Brain pericyte (primary cell): ENCODE data around the gene MRFAP1L1.
"Not testable (repeated sequence)": the region's sequence is repeated elsewhere in the genome, so short reads cannot be mapped to it uniquely, and the experiment has no call there.

Source experiments
- DNase-seq: peaks from one replicate; pipeline ENCODE4 v3.0.0-alpha.2; 2012; ENCODE audit warnings: low read depth, low spot score

Gene MRFAP1L1

DNA sequence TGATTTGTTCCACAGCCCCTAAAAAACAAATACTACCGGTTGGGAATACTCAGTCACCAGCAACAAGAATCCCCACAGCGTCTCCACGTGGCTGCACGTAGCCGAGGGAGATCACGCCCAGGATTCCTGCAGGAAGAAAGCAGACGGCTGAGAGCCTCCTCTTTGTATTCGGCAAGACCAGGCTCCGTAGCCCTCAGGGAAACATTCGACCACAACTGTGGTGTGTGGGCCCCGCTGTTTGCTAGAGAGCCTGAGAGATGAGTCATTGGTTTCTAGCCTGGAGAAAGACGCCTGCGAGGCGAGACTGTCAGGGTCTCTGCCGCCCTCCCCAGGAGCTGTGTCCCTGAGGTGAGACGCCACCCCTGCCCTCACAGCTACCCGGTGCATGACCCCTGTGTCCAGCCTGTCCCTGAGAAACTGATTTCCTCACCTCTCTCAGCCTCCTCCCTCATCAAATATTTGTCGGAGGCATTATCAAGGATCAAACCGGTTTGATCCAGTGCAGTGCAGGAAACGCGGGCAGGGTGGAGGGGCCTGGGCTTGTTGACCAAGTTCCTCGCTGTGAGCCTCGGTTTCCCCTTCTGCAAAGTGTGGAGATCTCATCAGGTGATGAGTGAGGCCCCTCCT, 20.7 kb downstream of the MRFAP1L1 start:
- peak; percentile 81 for DNase-seq

DNA sequence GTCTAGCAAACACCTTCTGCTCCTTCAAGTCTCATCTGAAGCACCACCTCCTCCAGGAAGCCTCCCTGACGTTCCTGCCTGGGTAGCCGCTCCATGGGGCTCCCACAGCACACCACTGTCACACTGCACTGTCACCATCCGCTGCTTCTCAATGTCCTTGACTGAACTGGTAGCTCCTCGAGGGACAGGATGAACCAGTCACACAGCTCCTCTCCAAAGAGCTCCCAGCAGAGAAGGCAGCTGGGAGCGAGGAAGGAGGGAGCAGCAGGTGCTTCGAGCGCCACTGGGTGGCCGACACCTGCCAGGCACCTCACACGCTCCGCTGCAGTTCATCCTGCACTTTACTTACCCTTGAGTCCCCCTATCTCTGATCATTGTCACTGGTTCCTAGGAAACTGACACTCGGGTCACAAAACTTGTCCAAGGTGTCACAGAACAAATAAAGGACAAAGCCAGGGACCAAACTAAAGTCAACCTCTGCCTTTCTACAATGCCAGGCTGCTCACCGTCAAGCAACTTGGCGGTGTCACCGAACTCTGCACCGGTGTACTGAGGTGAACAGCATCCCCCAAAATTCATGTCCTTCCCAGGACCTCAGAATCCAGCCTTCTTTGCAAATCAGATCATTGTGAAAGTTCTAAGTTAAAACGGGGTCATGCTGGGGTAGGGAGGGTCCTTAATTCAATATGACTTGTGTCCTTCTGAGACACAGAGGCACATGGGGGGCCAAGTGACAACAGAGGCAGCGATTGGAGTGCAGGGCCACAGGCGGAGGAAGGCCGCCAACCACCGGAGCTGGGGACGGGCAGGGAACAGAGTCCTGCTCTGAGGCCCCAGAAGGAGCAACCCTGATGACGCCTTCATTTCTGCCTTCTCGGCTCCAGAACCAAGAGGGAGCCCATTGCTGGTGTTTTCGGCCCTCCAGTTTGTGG, 21.5 kb downstream of the MRFAP1L1 start:
- DNase-seq: no peak

DNA sequence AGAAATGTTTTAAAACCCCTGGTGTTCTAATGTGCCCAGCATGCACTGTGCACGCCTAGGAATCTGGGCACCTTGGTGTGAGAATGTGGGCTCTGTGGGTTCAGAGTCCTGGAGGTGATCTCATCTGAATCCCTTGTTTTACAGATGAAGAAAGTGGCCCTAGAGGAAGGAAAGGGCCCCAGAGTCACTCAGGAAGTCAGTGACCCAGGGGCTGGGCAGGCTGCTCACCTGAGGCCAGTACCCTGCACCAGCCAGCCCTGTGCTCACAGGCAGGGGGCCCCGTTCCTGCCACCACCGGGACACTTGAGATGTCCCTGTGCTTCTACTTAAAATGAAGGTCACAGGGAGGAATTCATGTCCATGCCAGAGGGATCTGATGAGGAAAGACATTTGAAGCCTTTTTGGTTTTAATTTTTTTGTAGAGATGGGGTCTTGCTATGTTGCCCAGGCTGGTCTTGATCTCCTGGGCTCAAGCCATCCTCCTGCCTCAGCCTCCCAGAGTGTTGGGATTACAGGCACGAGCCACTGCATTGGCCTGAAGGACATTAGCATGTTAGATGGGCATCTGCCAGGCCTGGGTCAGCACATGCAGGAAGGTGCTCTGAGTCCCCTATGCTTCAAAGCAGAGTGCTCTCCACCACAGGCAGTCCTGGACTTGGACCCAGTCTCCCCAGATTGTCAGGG, 23.4 kb downstream of the MRFAP1L1 start:
- no peak for DNase-seq

DNA sequence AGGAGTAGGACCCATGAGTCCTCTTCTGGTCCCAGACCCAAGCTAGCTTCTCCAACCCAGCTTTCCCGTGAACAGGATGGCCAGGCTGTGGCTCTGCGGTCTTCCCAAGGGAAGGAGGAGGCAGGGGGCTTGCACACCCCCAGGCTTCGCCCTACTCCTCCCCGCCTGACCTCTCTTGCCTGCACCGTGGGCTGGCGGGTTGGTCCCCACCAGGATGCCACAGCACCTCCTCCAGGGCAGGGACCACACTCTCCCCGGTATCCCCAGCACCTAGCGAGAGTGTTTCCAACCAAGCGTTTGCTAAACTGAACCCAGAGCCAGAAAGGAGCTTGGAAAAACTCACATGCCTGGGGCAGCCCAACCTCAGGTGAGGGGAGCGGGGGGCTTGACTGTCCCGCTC, 25.0 kb downstream of the MRFAP1L1 start:
- no peak for DNase-seq

DNA sequence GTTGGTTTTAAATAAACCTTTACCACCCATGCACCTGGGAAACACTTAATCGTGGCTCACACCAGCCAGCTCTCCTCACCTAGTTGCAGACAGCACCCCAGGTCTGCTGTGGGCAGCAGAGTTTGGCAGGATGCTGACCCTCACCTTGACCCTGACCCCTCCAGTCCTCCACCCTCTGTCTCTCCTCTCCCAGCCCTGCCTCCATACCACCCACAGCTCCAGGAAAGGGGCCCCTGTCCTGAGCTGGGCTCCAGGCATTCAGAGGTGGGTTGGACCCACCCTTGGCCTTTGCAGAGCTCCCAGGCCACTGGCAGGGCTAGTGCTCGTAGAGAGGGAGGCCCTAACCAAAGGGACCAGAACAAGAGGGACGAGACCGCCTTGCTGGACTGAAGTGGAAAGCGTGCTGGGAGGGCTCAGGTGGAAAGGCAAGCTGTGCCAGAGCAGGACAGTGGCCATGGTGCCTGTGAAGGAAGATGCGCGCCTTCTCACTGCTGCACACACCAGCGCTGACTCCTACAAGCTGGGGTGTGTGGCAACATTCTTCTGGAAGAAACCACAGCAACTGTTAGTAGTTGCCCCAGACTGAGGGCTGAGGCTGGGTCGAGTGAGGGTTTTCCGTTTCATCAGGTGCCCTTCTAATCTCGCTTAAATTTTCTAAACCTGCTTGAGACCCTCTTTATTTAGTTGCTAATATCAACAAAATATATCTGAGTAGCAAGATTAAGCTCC, 26.6 kb downstream of the MRFAP1L1 start:
- no peak for DNase-seq

DNA sequence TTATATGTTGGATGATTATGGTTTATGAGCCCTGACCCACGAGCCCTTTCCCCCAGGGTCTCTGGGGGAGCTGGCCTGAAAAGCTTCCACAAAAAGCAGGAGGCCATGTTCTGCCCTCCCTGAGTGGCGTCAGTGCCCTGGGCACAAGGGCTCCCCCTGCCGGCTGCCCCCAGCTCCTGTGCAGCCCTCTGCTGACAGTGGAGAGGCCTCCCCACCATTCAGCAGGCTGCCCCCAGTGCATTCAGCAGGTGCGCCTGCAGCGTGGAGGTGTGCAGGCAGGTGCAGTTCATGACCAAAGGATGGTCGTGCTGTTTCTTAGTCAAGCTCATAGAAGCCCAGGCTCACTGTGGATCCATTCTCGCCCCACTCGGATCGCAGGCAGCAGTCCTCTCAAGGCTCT, 28.5 kb downstream of the MRFAP1L1 start:
- DNase-seq: no peak

DNA sequence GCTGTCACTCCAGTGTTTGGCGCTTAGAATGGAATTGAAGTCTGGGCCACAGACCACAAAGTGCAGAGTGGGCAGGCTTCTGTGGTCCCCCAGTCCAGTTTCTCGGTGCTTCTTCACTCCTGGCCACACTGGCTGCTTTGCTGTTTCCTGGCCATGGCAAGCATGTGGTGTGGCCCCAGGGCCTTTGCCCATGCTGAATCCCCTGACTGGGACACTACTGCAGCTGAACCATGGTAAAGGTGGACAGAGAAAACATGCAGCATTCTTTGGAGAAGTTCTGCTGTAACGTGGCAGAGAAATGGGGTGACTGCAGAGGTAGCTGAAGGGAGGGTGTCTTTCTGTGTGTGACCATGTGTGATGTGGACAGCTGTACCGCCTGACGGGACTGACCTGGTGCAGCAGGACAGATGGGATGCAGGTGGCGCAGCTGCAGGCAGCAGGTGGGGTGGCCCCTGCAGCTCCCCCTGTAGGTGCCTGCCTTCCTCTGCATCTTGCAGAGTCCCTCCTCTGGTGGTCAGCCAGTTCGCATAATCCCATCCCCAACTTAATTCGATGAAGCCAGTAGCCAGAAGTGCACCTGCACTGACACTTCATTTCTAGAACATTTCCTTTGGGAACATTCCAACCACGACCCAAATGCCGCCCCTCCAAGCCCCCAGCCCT, 29.2 kb downstream of the MRFAP1L1 start:
- no peak for DNase-seq

DNA sequence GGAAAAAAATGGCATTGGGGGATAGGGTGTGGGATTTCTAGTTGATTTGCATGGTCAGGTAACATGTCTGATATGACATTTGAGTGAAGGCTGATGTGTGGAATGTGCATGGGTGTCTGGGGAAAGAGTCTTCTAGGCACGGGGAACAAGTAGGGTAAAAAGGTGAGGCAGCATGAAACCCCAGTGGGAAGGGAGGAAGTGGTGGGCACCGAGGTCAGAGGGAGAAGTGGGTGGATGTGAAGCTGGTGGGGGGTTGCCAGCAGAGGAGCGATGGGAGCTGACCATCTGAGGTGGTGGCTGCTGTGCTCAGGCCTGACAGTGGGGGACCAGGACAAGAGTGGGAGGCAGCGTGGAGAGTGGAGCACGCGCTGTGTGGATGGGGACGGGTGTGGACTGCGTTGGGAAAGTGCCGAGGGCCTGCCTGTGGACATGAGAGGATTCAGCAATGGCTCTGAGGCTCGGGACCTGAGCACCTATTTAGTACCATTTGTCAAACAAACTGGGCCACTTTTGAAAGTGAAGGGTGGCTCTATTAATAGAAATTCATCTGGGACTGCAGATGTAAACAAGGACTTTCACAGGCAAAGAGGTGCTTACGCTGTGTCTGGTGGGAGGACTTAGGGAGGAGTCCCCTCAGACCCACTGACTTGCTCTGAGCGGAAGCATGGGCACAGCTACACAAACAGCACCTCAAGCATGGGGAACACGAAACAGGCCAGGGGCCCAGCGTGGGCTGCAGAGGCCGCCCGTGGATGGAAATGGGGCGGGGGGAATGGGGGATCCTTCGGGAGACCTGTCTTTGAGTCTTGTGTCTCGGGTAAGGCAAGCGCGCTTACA, 32.7 kb downstream of the MRFAP1L1 start:
- no peak for DNase-seq

DNA sequence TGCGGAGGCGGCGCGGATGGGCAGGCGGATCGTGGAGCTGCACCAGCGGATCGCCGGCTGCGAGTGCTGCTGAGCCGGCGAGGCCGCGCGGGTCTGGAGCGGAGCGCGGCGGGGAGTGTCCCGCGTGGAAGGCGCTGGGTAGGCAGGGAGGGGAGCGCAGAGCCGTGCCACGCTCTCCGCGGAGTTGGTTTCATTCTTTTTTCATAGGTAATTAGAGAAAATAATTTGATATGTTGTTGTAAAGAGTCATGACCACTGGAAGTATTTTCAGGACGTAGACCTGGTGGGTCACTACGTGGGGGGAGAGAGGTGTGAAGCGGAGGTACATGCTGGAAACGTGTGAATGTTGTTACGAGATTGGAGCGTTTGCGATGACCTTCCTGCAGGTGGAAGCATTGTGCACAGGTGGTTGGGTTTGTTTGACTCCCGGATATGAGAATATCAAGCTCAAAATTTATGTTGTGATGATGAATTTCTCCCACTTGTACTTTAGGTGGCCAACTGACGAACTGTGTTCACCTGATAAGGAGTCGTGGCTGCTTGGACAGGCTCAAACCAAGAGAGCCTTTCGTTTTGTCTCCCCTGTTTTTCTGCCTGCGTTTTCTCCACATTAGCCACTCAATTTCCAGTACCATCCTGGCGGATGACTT, 35.0 kb downstream of the MRFAP1L1 start:
- no peak for DNase-seq

DNA sequence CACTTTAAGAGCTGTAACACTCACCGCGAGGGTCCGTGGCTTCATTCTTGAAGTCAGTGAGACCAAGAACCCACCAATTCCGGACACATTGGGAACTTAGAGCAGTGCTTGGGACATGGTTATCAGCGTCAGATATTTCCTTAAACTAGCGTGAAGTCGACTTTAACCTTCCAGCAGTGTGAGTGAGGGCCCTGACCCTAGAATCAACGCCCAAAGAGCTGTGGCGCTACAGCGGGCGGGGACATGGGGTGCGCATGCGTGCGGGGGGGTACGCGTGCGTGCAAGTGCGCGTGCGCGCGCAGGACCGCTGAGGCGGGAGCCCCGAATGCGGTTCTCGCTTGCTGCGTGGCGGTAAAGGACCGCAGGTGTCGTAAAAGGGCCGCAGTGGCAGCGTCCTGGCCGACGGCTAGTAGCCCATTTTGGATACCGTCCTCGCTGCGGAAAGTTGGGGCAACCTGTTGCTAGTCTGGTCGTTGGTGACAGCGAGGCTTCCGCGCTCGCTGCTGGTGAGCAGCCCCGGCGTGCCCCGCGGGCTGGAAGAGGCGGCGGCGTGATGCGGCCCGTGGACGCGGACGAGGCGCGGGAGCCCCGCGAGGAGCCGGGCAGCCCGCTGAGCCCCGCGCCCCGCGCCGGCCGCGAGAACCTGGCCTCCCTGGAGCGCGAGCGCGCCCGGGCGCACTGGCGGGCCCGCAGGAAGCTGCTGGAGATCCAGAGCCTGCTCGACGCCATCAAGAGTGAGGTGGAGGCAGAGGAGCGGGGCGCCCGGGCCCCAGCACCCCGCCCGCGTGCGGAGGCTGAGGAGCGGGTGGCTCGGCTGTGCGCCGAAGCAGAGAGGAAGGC, 35.8 kb downstream of the MRFAP1L1 start:
- DNase-seq: peak; percentile 80

DNA sequence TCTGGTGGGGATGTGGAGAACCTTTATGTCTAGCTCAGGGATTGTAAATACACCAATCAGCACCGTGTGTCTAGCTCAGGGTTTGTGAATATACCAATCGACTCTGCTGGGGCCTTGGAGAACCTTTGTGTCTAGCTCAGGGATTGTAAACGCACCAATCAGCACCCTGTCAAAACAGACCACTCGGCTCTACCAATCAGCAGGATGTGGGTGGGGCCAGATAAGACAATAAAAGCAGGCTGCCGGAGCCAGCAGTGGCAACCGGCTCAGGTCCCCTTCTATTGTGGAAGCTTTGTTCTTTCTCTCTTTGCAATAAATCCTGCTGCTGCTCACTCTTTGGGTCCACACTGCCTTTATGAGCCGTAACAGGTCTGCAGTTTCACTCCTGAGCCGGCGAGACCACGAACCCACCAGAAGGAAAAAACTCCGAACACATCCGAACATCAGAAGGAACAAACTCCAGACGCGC, 36.4 kb downstream of the MRFAP1L1 start:
- DNase-seq: not testable (repeated sequence)

DNA sequence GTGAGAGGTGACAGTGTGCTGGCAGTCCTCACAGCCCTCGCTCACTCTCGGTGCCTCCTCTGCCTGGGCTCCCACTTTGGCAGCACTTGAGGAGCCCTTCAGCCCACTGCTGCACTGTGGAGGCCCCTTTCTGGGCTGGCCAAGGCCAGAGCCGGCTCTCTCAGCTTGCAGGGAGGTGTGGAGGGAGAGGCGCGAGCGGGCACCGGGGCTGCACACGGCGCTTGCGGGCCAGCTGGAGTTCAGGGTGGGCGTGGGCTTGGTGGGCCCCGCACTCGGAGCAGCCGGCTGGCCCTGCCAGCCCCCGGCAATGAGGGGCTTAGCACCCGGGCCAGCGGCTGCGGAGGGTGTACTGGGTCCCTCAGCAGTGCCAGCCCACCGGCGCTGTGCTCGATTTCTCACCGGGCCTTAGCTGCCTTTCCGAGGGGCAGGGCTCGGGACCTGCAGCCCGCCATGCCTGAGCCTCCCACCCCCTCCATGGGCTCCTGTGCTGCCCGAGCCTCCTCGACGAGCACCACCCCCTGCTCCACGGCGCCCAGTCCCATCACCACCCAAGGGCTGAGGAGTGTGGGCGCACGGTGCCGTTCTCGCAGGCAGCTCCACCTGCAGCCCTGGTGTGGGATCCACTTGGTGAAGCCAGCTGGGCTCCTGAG, 37.0 kb downstream of the MRFAP1L1 start:
- DNase-seq: not testable (repeated sequence)

DNA sequence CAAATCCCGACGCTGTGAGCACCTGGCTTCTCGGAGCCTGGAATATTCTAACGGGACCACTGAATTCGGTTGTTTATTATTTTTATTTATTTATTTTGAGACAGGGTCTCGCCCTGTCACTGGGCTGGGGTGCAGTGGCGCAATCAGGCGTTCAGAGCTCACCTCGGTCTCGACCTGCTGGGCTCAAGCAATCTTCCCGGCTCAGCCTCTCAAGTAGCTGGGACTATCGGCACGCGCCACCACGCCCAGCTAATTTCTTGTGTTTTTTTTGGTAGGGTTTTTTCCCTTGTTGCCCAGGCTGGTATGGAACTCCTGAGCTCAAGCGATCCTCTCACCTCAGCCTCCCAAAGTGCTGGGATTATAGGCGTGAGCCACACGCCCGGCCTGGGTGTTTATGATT, 37.5 kb downstream of the MRFAP1L1 start:
- DNase-seq: no peak

DNA sequence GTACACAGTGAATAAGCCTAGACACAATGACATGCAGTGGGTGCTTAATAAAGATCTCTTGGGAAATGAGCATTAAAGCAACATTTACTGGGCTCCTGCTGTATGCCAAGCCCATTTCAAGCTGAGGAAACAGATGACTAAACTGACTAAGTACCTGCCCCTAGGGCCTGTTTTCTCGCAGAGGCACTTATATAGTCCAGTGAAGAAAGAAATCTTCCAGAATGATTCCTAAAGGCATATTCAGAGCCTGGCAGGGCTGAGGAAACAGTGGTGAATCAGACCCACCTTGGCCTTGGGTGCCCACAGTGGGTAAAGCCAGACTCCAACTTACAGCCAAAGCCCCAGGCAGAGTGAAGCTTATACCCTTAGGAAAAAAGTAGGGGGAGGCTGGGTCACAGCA, 38.0 kb downstream of the MRFAP1L1 start:
- no peak for DNase-seq

DNA sequence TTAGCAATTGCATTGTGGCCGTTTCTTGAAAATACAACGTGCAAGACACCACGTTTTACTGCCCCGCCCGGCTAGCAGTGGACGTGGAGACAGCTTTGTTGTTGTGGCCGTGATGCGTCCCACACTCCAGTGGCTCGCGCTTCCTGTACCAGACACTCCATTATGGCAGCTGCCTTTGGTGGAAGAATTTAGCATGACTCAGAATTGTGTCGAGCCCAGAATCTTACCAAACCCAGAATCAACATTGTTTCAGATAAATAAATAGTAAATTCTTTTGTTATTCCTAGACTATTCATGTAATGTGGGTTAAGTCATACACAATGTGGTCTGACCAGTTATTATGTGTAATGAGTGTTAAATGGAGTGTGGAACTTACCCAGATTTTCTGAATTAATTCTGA, 41.3 kb downstream of the MRFAP1L1 start:
- no peak for DNase-seq

DNA sequence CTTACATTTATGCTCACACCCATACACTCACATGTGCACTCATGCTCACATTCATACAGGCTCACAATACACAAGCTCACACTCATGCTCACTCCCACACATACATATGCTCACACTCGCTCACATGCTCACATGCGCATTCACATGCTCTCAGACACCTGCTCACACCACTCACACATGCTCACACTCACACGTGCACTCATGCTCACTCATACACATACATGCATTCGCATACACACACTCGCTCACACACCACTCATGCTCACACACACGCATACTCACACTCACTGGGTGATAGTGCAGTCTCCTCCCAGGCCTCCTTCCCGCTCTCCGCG, 44.4 kb downstream of the MRFAP1L1 start:
- DNase-seq: no peak

DNA sequence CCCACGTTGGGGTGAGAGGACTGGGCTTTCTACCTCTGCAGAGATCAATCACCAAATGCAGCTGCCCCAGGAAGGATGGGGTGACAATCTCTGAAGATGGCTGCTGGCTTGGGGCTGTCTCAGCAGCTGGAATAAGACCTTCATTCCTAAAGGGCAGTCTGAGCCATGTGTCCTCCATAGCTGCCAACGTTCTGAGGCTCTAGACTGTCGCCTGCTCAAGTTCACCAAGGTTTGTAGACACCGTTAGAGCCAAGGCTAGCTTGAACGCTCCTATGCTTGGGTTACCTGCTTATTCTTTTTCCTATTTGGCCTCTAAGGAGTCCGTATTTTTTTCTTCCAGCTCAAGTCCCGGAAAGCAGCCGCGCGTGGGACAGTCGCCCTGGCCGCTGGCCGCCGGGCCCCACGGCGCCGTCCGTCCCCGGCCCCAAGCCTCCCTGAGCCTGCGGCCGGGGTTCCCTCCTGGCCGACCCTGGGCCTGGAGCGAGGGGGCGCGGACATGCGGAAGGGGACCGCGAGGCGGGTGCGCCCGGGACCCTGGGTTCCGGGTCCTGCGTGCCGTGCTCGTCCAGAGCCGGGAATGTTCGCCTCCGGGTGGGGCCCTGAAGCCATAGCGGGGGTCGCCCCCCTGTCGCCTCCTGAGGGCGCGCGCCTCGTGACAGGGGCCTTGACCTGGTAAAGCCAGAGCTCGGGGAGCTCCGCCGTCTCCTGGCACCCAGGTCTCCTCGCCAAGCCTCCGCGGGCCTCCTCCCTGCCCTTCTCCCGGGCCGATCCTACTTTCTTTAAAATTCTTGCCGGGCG, 45.9 kb downstream of the MRFAP1L1 start:
- no peak for DNase-seq

DNA sequence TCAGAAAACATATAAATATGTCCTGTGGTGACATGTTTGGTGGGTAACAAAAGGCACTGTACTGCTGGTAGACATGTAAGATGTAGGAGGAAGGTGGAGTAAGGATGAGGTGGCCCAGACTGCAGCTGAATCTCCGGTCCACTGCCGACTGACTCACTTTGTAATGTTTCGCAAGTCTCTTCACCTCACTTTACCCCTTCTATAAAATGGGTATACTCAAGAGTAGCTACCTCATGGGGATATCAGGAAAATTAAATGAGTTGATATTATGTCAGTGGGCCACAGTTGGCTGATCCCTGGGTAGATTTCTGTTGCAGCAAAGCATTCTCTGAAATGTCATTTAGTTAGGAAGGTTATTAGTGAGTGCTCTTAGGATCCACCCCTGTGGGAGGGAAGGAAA, 47.1 kb downstream of the MRFAP1L1 start:
- no peak for DNase-seq
